SU-DHL-6 (cell line): ENCODE results near the gene MFSD8.

Source experiments
- CTCF ChIP-seq: fragments of 200-600 bp; sonication (generic); IDR thresholded peaks from one replicate; pipeline ENCODE4 v1.5.1; 2017; ENCODE audit warnings: antibody characterized with exemption, mild to moderate bottlenecking, low read length, moderate library complexity; ENCODE audit not compliant: insufficient read depth, poor library complexity, severe bottlenecking
- EZH2phosphoT487 ChIP-seq: fragments of 200-600 bp; sonication (generic), shearing (Covaris generic); conservative IDR thresholded peaks from 2 replicates; pipeline ENCODE4 v1.6.1; 2018; ENCODE audit warnings: mild to moderate bottlenecking, antibody characterized with exemption, low read length, moderate library complexity, mixed read lengths

- TF ChIP-seq CTCF, result no peak
- no peak for TF ChIP-seq EZH2phosphoT487
Measured at GRCh38 chr4:127920521-127920920, 44.5 kb downstream of the MFSD8 start.
